Nephron (organoid): ENCODE measurements around the gene SHROOM2.

Source experiments
- H3K27ac Mint-ChIP-seq, 3 experiments: 2 replicates each; pipeline ENCODE4 v1.8.0; 2020; ENCODE audit warnings: mixed read lengths in 3 of 3, mild to moderate bottlenecking in 2 of 3, moderate library complexity in 1 of 3
- H3K27me3 Mint-ChIP-seq: 2 replicates; pipeline ENCODE4 v1.8.0; 2021; ENCODE audit warnings: low read depth, mild to moderate bottlenecking, moderate library complexity, mixed read lengths
- H3K36me3 Mint-ChIP-seq: 2 replicates; pipeline ENCODE4 v1.8.0; 2020; ENCODE audit warnings: low read depth, mixed read lengths
- H3K4me1 Mint-ChIP-seq: 2 replicates; pipeline ENCODE4 v1.8.0; 2020; ENCODE audit warnings: mixed read lengths
- H3K4me3 Mint-ChIP-seq, 3 experiments: 2 replicates each; pipeline ENCODE4 v1.8.0; 2020; ENCODE audit warnings: mild to moderate bottlenecking in 3 of 3, mixed read lengths in 3 of 3, moderate library complexity in 2 of 3
- H3K9me3 Mint-ChIP-seq: 2 replicates; pipeline ENCODE4 v1.8.0; 2020; ENCODE audit warnings: mixed read lengths
- TF ChIP-seq, protein P1 (sequence below), 3 experiments: fragments of 200-600 bp; sonication (generic); IDR thresholded peaks; one replicate each; pipeline ENCODE4 v1.5.0; 2021; ENCODE audit warnings: antibody characterized with exemption in 3 of 3; ENCODE audit not compliant: unreplicated experiment in 3 of 3

Gene SHROOM2

DNA sequence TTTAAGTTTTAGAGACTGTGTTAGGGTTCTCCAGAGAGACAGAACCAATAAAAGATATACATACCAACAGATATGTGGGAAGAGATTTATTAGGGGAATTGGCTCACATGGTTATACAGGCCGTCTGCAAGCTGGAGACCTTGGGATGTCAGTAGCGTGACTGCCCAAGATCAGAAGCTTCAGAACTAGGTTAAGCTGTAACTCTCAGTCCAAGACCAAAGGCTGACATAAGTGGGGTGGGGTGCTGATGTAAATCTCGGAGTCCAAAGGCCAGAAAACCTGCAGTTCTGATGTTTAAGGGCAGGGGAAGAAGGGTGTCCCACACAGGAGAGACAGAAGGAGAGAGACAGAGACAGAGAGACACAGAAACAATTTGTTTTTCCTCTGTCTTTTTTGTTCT is 191.4 kb downstream of the SHROOM2 start:
- TF ChIP-seq, protein P1, sequence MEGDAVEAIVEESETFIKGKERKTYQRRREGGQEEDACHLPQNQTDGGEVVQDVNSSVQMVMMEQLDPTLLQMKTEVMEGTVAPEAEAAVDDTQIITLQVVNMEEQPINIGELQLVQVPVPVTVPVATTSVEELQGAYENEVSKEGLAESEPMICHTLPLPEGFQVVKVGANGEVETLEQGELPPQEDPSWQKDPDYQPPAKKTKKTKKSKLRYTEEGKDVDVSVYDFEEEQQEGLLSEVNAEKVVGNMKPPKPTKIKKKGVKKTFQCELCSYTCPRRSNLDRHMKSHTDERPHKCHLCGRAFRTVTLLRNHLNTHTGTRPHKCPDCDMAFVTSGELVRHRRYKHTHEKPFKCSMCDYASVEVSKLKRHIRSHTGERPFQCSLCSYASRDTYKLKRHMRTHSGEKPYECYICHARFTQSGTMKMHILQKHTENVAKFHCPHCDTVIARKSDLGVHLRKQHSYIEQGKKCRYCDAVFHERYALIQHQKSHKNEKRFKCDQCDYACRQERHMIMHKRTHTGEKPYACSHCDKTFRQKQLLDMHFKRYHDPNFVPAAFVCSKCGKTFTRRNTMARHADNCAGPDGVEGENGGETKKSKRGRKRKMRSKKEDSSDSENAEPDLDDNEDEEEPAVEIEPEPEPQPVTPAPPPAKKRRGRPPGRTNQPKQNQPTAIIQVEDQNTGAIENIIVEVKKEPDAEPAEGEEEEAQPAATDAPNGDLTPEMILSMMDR (IDR thresholded peaks at IDR 0.05; ENCODE audit: unreplicated experiment in 3 of 3): no peak
- peaks cover 3% of the 10 kb centered on the region for H3K27me3 Mint-ChIP-seq
- H3K4me3 Mint-ChIP-seq: no peak overlapping the region
- no peaks in the 10 kb centered on the region for H3K4me1 Mint-ChIP-seq
- peaks cover 9% of the 10 kb centered on the region for H3K36me3 Mint-ChIP-seq
- peaks cover 33% of the 10 kb centered on the region for H3K9me3 Mint-ChIP-seq
- no peak overlapping the region for H3K27ac Mint-ChIP-seq

DNA sequence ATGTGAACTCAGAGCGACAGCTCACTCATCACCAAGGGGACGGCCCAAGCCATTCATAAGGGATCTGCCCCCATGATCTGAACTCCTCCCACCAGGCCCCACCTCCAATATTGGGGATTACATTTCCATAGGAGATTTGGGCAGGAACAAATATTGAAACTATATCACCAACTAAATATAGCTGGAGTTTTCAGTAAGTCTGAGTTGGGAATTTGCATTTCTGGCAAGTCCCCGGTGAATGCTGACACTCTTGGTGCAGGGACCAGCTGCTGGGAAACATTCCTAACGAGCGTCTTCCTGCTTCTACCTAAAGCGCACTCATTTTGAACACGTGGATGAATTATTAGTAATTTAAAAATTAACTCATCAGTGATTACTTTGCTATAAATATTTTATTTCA is 194.2 kb downstream of the SHROOM2 start:
- peaks cover 26% of the 10 kb centered on the region for H3K9me3 Mint-ChIP-seq
- TF ChIP-seq, protein P1 (IDR thresholded peaks at IDR 0.05; ENCODE audit: unreplicated experiment in 3 of 3): no peak
- no peak overlapping the region for H3K4me3 Mint-ChIP-seq
- peaks cover 17% of the 10 kb centered on the region for H3K36me3 Mint-ChIP-seq
- H3K27ac Mint-ChIP-seq: peak overlapping the region in 1 of 3 experiments; percentile 36
- no peaks in the 10 kb centered on the region for H3K4me1 Mint-ChIP-seq
- peaks cover 3% of the 10 kb centered on the region for H3K27me3 Mint-ChIP-seq

DNA sequence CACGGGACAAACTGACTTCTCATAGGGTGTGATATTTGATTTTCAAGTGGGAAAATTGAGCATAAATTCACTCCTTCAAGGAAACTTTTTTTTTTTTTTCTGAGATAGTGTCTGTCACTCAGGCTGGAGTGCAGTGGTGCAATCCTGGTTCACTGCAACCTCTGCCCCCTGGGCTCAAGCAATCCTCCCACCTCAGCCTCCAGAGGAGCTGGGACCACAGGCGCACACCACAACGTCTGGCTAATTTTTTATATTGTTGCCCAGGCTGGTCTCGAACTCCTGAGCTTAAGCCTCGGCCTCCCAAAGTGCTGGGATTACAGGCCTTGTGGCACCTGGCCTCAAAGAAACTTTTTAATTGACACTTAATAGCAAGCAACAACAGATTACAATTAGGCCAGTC is 194.7 kb downstream of the SHROOM2 start:
- Mint-ChIP-seq H3K4me3 (no peak overlapping the region), H3K27ac (peak overlapping the region; percentile 6 to 81 (median 37)), H3K36me3 (peaks cover 16% of the 10 kb centered on the region), H3K27me3 (peaks cover 3% of the 10 kb centered on the region), H3K9me3 (peaks cover 25% of the 10 kb centered on the region), H3K4me1 (no peaks in the 10 kb centered on the region)
- TF ChIP-seq, protein P1 (IDR thresholded peaks at IDR 0.05; ENCODE audit: unreplicated experiment in 3 of 3): no peak

DNA sequence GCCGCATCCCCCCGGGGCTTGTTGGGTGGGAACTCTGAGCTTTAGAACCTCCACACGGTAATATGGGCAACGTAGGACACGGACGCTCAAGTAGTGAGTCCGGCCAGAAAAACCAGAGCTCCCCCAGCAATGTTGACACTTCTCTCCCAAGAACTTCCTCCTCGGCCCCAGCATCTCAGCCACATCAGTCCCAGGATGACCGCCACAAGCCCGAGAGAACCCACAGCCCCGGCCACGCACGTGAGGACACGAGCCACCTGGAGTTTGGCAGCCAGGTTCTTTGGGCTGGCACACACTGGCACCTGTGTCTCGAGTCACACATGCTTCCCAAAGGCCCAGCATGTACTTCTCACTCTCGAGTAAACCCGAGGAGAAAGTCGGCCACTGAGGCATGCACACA is 197.2 kb downstream of the SHROOM2 start:
- H3K4me3 Mint-ChIP-seq: no peak overlapping the region
- peaks cover 3% of the 10 kb centered on the region for H3K27me3 Mint-ChIP-seq

DNA sequence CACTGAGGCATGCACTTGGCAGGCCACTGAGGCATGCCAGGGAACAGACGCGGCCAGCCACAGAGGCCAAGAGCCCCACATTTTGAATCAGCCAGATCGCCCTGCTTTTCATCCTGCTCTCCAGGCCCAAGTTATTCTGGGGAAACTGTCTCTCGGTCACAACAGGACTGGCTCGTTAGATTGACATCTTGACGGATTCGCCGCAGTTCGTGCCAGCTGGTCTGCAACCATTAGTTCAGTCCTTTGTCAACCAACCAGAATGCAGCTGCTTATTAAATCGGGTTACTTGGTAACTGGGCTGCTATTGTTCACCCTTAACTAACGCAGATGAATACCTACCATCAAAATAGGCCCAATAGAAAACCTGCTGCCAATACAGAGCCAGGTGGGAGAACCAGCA is 197.6 kb downstream of the SHROOM2 start:
- TF ChIP-seq, protein P1 (IDR thresholded peaks at IDR 0.05; ENCODE audit: unreplicated experiment in 3 of 3): no peak
- Mint-ChIP-seq H3K27me3 (peaks cover 3% of the 10 kb centered on the region), H3K4me1 (no peaks in the 10 kb centered on the region), H3K9me3 (peaks cover 12% of the 10 kb centered on the region), H3K27ac (no peak overlapping the region), H3K36me3 (peaks cover 16% of the 10 kb centered on the region), H3K4me3 (no peak overlapping the region)

More for the DNA sequence above, 197.2 kb downstream of the SHROOM2 start:
- Mint-ChIP-seq H3K36me3 (peaks cover 16% of the 10 kb centered on the region), H3K4me1 (no peaks in the 10 kb centered on the region), H3K9me3 (peaks cover 14% of the 10 kb centered on the region), H3K27ac (no peak overlapping the region)
- TF ChIP-seq, protein P1 (IDR thresholded peaks at IDR 0.05; ENCODE audit: unreplicated experiment in 3 of 3): no peak

DNA sequence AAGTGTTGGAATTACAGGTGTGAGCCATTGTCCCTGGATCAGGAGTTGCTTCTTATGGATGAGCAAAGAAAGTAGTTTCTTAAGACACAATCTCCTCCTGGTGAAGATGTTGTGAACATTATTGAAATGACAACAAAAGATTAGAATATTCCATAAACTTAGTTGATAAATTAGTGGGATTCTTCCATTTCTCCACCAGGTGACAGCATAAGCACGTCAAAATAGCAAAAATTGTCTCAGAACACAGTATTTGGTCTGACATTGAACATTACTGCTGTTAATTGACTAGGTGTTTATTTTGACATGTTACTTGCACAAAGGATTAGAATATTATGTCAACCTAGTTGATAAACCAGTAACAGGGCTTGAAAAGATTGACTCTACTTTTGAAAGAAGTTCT is 202.5 kb downstream of the SHROOM2 start:
- Mint-ChIP-seq H3K27me3 (no peaks in the 10 kb centered on the region), H3K4me3 (no peak overlapping the region), H3K9me3 (peaks cover 5% of the 10 kb centered on the region), H3K27ac (no peak overlapping the region), H3K4me1 (no peaks in the 10 kb centered on the region), H3K36me3 (peaks cover 5% of the 10 kb centered on the region)
- TF ChIP-seq, protein P1 (IDR thresholded peaks at IDR 0.05; ENCODE audit: unreplicated experiment in 3 of 3): peak; percentile 39 to 48 (median 45)
